G401 (cell line): ENCODE results near the gene COQ8A. TPM values are rescaled to one million over a fixed set of nuclear protein-coding genes. Genes with fewer than 3 reads are reported as not detected.

Experiments used
- DNase-seq: peaks from one replicate; pipeline ENCODE4 v3.0.0-alpha.2; 2015; ENCODE audit warnings: low spot score
- in situ Hi-C: cut with HindIII; loops from 2 replicates; pipeline ENCODE4 v1.10.0; 2016; ENCODE audit warnings: low sequenced_read_pairs, mixed read lengths
- total RNA-seq: library from RNA; depleted of rRNA; stranded (reverse); fragments of >200 nt; shearing (Covaris generic); gene quantifications from 2 replicates; pipeline ENCODE4 v1.2.3, GENCODE V29; 2014; rRNA removed

Gene COQ8A
- total RNA-seq: 31.7 and 33.5 TPM in 2 replicates

- in situ Hi-C loops: no loop called here
- DNase-seq: peak; percentile 100
These were observed at the start of gene COQ8A for GRCh38 chr1:226940029-226940805. COQ8A (plus strand) TSS chr1:226940294; CDS start chr1:226961386, 21,092 bp downstream.

- DNase-seq: no peak
- in situ Hi-C loops: no loop called here
These were observed 49.6 kb upstream of the COQ8A start for GRCh38 chr1:226890331-226891108.

GRCh38 chr1:226891346-226891745, 48.7 kb upstream of the COQ8A start:
- in situ Hi-C loops: no loop called here
- no peak for DNase-seq

GRCh38 chr1:226891846-226892523, 48.1 kb upstream of the COQ8A start:
- DNase-seq: no peak
- in situ Hi-C loops: no loop called here

- DNase-seq: no peak
- in situ Hi-C loops: no loop called here
These were observed 47.6 kb upstream of the COQ8A start for GRCh38 chr1:226892524-226892875.

GRCh38 chr1:226893936-226894335, 46.2 kb upstream of the COQ8A start:
- no peak for DNase-seq
- in situ Hi-C loops: no loop called here

GRCh38 chr1:226894826-226895225, 45.3 kb upstream of the COQ8A start:
- in situ Hi-C loops: no loop called here

GRCh38 chr1:226895644-226896043, 44.5 kb upstream of the COQ8A start:
- DNase-seq: no peak
- in situ Hi-C loops: no loop called here

More at GRCh38 chr1:226894826-226895225, 45.3 kb upstream of the COQ8A start:
- no peak for DNase-seq

- in situ Hi-C loops: no loop called here
- no peak for DNase-seq
These were observed 41.8 kb upstream of the COQ8A start for GRCh38 chr1:226898246-226898645.

GRCh38 chr1:226901421-226901820, 38.7 kb upstream of the COQ8A start:
- in situ Hi-C loops: no loop called here

GRCh38 chr1:226902601-226903000, 37.5 kb upstream of the COQ8A start:
- no peak for DNase-seq
- in situ Hi-C loops: no loop called here

More at GRCh38 chr1:226901421-226901820, 38.7 kb upstream of the COQ8A start:
- DNase-seq: no peak

GRCh38 chr1:226903819-226904716, 36.0 kb upstream of the COQ8A start:
- in situ Hi-C loops: no loop called here
- DNase-seq: peak; percentile 53

- no peak for DNase-seq
- in situ Hi-C loops: no loop called here
These were observed 35.3 kb upstream of the COQ8A start for GRCh38 chr1:226904772-226905171.

GRCh38 chr1:226908419-226908818, 31.7 kb upstream of the COQ8A start:
- in situ Hi-C loops: no loop called here

GRCh38 chr1:226908913-226909312, 31.2 kb upstream of the COQ8A start:
- no peak for DNase-seq
- in situ Hi-C loops: no loop called here

More at GRCh38 chr1:226908419-226908818, 31.7 kb upstream of the COQ8A start:
- DNase-seq: peak; percentile 72

- peak; percentile 89 for DNase-seq
- in situ Hi-C loops: no loop called here
These were observed 27.4 kb upstream of the COQ8A start for GRCh38 chr1:226912587-226913176.

GRCh38 chr1:226915672-226915995, 24.5 kb upstream of the COQ8A start:
- in situ Hi-C loops: no loop called here
- no peak for DNase-seq

- in situ Hi-C loops: no loop called here
- no peak for DNase-seq
These were observed 23.6 kb upstream of the COQ8A start for GRCh38 chr1:226916497-226916896.

GRCh38 chr1:226919587-226919986, 20.5 kb upstream of the COQ8A start:
- in situ Hi-C loops: no loop called here
- DNase-seq: no peak
